Cardiac fibroblast (primary cell): Measurements from ENCODE around the gene RPS6KA5.
A peak's percentile ranks its signal among the peaks of the same experiment; 100 is the strongest.
"Not testable (repeated sequence)": the region's sequence is repeated elsewhere in the genome, so short reads cannot be mapped to it uniquely, and the experiment has no call there.

Experiments used
- DNase-seq, 2 donors: peaks; one replicate each; pipeline versions ENCODE4 v3.0.0 to v3.0.0-alpha.2; 2010; ENCODE audit warnings: low read depth in 2 of 2
- H3K4me3 ChIP-seq, 2 donors: replicated peaks in 1 of 2; 1 replicate in 1 of 2; 2 replicates in 1 of 2; pipeline ENCODE4 v1.5.1; 2011; ENCODE audit warnings: low read depth in 2 of 2, low read length in 2 of 2, mild to moderate bottlenecking in 2 of 2, moderate library complexity in 1 of 2
- TF ChIP-seq, protein P1 (sequence below): IDR thresholded peaks from one replicate; pipeline ENCODE4 v1.5.1; 2011; ENCODE audit warnings: low read depth, mild to moderate bottlenecking, low read length, inconsistent platforms

The RPS6KA5 gene

DNA sequence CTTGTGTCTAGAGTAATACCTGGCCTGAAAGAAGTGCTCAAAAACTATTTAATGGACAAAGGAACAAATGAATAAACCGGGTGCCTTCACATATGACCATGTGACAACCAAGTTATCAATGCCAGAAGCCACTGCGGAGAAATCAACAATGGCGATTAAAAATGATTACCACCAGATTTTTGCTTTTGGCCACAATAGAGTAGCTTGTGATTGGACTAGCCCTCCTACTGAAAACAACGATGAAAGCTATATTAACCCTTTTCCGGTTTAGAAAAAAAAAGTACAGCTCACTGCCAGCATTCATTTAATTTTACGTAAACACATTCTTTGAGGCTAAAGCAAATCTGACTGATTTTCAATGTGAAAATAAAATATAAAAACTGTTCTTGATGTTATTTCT lies 202.6 kb downstream of the RPS6KA5 start:
- H3K4me3 ChIP-seq, result no peak overlapping the region
- DNase-seq, result no peak
- TF ChIP-seq, protein P1, sequence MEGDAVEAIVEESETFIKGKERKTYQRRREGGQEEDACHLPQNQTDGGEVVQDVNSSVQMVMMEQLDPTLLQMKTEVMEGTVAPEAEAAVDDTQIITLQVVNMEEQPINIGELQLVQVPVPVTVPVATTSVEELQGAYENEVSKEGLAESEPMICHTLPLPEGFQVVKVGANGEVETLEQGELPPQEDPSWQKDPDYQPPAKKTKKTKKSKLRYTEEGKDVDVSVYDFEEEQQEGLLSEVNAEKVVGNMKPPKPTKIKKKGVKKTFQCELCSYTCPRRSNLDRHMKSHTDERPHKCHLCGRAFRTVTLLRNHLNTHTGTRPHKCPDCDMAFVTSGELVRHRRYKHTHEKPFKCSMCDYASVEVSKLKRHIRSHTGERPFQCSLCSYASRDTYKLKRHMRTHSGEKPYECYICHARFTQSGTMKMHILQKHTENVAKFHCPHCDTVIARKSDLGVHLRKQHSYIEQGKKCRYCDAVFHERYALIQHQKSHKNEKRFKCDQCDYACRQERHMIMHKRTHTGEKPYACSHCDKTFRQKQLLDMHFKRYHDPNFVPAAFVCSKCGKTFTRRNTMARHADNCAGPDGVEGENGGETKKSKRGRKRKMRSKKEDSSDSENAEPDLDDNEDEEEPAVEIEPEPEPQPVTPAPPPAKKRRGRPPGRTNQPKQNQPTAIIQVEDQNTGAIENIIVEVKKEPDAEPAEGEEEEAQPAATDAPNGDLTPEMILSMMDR, result no peak

DNA sequence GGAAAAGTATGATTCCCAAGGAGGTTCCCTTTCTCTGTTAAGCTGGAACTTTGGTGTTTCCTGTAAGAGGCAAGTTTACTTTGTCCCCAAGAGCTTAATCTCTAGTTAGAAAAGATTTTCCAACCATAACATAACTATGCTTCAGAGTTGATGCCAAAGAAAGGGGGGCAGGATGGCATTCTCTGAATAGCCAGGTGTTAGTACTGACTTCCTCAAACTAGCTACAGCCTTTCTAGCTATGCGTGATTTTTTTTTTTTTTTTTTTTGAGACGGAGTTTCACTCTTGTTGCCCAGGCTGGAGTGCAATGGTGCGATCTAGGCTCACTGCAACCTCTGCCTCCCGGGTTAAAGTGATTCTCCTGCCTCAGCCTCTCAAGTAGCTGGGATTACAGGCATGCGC lies 204.3 kb downstream of the RPS6KA5 start:
- not testable (repeated sequence) for DNase-seq, H3K4me3 ChIP-seq

DNA sequence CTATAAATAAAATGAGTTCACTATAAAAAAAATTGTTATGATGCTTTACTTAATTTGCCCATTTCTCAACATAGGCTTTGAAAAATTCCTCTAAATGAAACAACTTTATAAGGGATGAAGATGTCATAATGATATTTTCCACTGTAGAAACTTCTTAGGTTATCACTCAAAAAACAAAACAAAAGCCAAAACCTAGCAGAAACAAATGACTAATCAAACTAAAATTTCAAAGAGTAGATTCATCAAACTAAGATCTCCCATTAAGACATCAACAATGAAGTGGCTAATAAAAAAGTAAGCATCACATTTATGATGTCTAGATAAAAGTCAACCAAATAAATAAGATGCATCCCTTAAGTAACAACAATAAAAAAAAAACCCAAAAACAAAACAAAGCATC lies 207.3 kb downstream of the RPS6KA5 start:
- H3K4me3 ChIP-seq, result no peak overlapping the region
- TF ChIP-seq, protein P1, result no peak
- DNase-seq, result peak in 1 of 2 donors; percentile 44

DNA sequence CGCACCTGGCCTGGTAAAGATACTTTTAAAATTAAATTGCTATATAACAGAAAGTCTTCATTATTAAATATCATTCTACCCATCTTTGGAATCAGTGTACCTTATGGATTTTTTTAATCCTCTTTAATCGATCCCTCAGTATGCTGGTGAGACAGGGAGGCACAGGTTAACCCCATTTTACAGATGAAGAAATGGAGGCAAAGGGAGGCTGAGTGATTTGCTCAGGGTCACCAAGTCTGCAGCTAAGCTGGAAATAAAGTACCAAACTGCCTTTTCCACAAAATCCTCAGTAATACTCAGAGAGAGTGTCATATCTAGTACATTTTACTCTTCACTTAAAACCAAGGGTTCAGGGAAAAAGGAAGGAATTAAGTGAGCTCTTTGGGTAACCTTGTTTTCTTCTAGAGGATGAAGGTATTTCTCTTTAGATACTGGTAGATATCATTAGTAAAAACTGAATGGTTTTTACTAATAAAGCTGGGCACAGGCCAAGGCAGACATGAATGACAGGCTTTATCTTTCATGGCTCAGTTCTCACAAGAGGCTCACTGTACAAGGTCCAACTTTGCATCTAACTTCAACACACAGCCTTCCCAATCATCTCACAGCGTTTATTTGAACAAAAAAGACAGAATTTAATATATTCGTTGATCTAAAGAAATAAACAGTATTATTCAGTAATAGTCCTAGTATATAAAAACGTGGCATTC lies 209.0 kb downstream of the RPS6KA5 start:
- TF ChIP-seq, protein P1, result no peak
- no peak for DNase-seq
- H3K4me3 ChIP-seq, result no peak overlapping the region

GRCh38 chr14:90850487-90850886 lies 210.0 kb downstream of the RPS6KA5 start:
- H3K4me3 ChIP-seq, result no peak overlapping the region
- peak; percentile 58 to 83 for DNase-seq
- TF ChIP-seq, protein P1, result no peak

DNA sequence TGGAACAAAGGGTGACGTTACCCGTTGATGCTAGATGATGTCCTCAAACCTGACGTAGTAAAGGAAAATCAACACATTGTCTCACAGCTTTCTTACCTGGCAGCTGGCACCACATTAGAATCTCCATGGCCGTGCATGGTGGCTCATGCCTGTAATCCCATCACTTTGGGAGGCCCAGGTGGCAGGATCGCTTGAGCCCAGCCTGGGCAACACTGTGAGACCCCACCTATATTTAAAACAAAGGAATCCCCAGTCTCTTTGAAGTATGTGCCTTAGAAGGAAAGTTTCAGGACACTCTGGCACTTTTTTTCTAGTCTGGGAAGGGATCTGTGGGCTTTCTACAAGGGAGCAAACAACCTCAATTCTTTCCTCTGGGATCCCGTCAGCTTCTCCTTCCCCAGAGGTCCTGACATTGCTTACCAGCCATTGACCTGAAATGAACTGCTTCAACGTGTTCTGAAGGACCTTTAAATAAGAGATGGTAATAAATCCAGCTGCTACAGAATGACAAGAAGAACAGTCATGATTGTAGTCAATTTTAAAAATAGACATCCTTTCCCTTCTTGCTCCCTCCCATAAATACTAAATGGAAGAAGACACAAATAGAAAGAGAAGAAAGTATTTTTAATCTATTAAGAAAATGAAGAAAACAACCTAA lies 210.5 kb downstream of the RPS6KA5 start:
- no peak for DNase-seq
- H3K4me3 ChIP-seq, result no peak overlapping the region
- TF ChIP-seq, protein P1, result no peak

- TF ChIP-seq, protein P1, result no peak
- H3K4me3 ChIP-seq, result no peak overlapping the region
- no peak for DNase-seq
Observed at GRCh38 chr14:90848944-90849731, 211.3 kb downstream of the RPS6KA5 start.
